GM12878 (cell line): Measurements from ENCODE around the gene FLOT1.

ENCODE experiments used
- NR2C2 ChIP-seq: IDR thresholded peaks from 2 replicates; pipeline ENCODE4 v1.6.1; 2011; ENCODE audit warnings: borderline replicate concordance, low read depth; ENCODE audit not compliant: control insufficient read depth, insufficient read length
- SIN3A ChIP-seq: IDR thresholded peaks from 2 replicates; pipeline ENCODE4 v1.6.1; 2012; ENCODE audit warnings: low read depth, low read length, improper control_type of control experiment
- TF ChIP-seq, protein P1 (sequence below): IDR thresholded peaks from 2 replicates; pipeline ENCODE4 v1.6.1; 2012; ENCODE audit warnings: low read depth, low read length, improper control_type of control experiment
- TF ChIP-seq, protein P2 (sequence below), 3 experiments: IDR thresholded peaks in 2 of 3; conservative IDR thresholded peaks in 1 of 3; 2 replicates each; pipeline ENCODE4 v1.5.1; 2011; ENCODE audit warnings: low read depth in 3 of 3, low read length in 3 of 3, mild to moderate bottlenecking in 3 of 3, control low read depth in 2 of 3, moderate library complexity in 2 of 3, inconsistent platforms in 1 of 3, mixed read lengths in 1 of 3; ENCODE audit not compliant: control insufficient read depth in 2 of 3, insufficient read depth in 1 of 3; ENCODE audit errors: extremely low read depth in 1 of 3

DNA sequence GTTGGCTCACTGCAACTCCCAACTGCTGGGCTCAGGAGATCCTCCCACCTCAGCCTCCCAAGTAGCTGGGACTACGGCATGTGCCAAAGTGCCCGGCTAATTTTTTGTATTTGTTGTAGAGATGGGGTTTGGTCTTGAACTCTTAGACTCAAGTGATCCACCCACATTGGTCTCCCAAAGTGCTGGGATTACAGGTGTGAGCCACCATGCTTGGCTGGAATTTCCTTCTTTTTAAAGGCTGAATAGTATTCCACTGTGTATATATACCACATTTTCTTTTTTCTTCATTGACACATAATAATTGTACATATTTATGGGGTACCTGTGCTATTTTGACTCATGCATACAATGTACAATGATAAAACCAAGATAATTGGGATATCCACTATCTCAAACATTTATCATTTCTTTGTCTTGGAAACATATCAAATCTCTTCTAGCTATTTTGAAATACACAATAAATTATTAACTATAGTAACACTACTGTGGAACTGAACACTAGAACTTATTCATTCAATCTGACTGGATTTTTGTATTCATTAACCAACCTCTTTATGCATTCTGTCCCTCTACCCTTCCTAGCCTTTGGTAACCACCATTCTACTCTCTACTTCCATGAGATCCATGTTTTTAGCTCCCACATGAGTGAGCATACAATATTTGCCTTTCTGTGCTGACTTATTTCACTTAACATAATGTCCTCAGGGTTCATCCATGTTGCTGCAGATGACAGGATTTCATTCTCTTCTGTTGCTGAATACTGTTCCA, 33.2 kb downstream of the FLOT1 start:
- TF ChIP-seq NR2C2 = no peak
- TF ChIP-seq SIN3A = no peak
- TF ChIP-seq, protein P1, sequence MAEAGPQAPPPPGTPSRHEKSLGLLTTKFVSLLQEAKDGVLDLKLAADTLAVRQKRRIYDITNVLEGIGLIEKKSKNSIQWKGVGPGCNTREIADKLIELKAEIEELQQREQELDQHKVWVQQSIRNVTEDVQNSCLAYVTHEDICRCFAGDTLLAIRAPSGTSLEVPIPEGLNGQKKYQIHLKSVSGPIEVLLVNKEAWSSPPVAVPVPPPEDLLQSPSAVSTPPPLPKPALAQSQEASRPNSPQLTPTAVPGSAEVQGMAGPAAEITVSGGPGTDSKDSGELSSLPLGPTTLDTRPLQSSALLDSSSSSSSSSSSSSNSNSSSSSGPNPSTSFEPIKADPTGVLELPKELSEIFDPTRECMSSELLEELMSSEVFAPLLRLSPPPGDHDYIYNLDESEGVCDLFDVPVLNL = no peak
- TF ChIP-seq, protein P2, sequence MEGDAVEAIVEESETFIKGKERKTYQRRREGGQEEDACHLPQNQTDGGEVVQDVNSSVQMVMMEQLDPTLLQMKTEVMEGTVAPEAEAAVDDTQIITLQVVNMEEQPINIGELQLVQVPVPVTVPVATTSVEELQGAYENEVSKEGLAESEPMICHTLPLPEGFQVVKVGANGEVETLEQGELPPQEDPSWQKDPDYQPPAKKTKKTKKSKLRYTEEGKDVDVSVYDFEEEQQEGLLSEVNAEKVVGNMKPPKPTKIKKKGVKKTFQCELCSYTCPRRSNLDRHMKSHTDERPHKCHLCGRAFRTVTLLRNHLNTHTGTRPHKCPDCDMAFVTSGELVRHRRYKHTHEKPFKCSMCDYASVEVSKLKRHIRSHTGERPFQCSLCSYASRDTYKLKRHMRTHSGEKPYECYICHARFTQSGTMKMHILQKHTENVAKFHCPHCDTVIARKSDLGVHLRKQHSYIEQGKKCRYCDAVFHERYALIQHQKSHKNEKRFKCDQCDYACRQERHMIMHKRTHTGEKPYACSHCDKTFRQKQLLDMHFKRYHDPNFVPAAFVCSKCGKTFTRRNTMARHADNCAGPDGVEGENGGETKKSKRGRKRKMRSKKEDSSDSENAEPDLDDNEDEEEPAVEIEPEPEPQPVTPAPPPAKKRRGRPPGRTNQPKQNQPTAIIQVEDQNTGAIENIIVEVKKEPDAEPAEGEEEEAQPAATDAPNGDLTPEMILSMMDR (IDR thresholded peaks at IDR 0.05 in 2 of 3, conservative IDR thresholded peaks at IDR 0.05 in 1 of 3; ENCODE audit: control insufficient read depth in 2 of 3, extremely low read depth in 1 of 3, insufficient read depth in 1 of 3, low read depth in 3 of 3, low read length in 3 of 3) = no peak
